KG1 (cell line): Measurements from ENCODE around the gene HNRNPK.

Source experiments
- DNase-seq: peaks from one replicate; lab custom pipeline; 2025; lab: John Stamatoyannopoulos, UW

HNRNPK gene

DNA sequence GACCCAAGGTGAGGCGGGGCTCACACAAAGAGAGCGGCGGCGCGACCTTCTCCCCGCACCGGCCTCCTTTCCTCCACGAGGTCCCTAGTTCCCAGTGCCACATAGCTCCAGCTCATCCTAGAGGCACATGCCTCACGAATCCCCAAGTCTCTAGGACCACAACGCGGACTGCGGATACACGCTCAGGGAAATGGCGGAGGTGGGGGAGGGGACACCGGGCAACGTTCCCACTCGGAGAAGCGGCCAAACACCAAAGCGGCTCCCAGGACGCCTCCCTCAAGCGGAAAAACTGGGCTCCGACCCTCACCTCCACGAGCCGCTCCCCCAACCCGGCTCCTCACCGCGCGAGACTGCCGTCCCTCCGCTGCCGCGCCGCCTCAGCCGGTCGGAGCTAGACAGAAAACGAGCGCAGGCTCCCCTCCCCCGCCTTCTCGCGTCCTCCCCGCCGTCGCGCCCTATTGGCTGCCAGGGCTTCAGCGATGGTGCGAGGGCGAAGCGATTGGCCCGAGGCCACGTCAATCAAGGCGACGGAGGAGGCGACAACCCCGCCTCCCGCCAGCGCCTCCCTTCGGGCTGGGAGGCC lies at the start of gene HNRNPK:
Gene HNRNPK (minus strand): TSS at position 404 of the 583 bp plus-strand sequence. CDS start 1,963 bp downstream, outside the sequence.
- peak; percentile 99 for DNase-seq

DNA sequence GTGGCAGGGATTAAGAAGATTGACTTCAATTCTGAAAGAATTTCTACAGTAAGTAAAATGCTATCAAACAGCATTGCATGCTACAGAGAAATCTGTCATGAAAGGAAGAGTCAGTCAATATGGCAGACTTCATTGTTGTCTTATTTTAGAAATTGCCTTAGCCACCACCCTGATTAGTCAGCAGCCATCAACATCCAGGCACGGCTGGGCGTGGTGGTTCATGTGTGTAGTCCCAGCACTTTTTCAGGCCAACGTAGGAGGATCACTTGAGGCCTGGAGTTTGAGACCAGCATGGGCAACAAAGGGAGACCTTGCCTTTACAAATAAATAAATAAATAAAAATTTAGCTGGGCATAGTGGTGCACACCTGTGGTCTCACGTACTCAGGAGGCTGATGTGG lies 47.2 kb upstream of the HNRNPK start:
- no peak for DNase-seq

DNA sequence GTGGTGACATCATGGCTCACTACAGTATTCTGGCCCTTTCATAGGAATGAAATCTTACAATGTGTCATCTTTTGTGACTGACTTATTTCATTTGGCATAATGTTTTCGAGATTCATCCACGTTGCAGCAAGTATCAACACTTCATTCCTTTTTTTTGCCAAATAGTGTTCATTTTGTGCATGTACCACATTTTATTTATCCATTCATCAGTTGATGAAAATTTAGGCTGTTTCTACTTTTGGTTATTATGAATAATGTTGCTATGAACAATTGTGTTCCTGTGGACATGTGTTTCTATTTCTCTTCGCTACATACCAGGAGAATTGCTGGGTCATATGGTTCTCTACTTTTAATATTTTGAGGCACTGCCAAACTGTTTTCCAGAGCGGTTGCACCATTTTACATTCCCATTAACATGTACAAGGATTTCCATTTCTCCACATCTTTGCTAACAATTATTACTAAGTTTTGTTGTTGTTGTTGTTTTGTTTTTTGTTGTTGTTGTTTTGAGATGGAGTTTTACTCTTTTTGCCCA lies 44.1 kb upstream of the HNRNPK start:
- DNase-seq: no peak

DNA sequence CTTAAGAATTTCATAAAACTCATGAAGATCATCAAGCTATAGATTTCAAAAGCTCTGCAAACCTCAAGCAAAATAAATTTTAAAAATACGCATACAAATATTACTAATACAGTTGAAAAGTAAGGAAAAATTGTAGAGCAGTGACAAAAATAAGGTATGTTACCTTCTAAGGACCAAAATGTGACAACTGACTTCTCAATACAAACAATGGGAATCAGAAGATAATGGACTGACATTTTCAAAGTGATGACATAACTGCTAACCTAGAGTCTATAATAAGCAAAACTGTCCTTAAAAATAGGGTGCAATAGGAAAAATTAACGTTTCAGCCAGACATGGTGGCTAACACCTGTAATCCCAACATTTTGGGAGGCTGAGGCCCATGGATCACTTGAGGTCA lies 27.6 kb upstream of the HNRNPK start:
- no peak for DNase-seq

DNA sequence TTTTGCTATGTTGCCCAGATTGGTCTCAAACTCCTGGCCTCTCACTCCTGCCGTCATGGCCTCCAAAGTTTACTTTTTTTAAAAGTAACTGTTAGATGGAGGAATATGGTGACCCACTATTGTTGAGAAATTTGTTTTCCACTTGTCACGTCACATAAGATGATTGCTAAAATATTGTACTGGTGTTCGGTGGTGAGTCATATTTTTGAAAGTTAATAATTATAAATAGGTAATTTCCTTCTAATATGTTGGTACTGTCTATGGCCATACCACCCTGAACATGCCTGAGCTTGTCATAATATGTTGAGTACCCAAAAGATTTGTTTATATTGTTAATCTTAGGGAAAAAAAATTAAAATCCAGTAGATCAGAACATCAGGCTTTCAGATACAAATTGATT lies 23.2 kb upstream of the HNRNPK start:
- no peak for DNase-seq

DNA sequence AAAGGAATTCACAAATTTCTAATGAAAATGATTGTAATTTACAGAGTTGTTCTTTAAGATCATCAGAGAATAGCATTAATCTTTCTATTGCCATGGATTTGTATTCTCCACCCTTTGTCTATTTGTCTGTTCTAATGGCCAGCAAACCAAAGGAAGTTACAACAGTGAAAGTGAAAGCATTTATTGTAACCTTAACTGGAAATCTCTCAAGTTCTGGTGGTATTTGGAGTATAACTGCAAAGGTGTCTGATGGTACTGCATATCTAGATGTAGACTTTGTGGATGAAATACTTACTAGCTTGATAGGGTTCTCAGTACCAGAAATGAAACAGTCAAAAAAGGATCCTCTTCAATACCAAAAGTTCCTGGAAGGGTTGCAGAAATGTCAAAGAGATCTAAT lies 22.3 kb upstream of the HNRNPK start:
- DNase-seq: no peak

DNA sequence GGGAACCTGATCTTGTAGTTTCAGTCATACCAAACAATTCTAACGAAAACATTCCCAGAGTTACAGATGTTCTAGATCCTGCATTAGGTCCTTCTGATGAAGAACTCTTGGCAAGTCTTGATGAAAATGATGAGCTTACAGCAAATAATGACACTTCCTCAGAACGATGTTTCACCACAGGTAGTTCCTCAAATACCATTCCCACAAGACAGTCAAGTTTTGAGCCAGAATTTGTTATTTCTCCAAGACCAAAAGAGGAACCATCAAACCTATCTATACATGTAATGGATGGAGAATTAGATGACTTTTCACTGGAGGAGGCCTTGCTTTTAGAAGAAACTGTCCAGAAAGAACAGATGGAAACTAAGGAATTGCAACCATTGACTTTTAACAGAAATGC lies 21.6 kb upstream of the HNRNPK start:
- DNase-seq: no peak

DNA sequence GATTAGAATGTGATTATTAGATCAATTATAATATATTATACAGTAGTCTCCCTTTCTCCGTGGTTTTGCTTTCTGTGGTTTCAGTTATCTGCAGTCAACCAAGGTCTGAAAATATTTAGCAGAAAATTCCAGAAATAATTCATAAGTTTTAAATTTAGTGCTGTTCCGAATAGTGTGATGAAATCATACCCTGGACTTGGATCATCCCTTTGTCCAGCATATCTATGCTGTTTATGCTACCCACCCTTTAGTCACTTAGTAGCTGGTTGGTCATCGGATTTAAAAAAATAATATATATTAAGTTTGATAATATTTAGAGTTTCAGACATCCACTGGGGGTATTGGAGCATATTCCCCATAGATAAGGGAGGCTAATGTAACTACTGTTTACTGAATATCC lies 20.2 kb upstream of the HNRNPK start:
- DNase-seq: no peak

DNA sequence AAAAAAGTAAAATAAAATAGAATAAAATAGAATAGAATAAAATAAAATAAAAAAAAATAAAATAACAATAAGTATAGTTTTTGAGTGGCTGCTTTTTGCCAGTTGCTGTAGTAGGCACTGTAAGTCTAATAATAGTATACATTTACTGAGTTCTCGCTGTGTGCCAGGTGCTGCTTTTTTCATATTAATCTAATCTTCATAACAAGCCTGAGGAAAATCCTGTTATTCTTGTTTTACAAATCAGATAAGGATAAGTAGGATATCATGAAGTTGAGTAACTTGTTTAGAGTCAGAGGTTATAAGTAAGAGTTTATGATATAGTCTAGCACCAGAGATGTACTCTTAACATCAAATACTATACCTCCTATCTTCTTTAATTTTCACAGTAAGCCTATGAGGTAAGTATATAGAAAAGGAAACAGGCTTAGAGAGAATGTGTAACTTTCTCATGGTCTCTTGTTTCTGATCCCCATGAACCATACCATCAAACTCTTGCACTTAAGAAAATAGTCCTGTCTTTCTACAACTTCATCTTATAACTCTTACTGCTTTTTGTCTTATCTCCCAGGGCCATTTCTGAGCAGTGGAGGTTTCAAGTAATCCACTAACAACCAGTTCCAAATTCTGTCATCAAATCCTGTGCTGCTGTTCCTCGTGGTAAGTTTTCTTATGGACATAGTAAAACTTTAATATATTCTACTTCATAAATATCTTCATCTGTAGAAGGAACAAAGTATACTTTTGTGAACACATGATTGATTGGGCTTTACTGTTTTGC lies 19.3 kb upstream of the HNRNPK start:
- DNase-seq: no peak

DNA sequence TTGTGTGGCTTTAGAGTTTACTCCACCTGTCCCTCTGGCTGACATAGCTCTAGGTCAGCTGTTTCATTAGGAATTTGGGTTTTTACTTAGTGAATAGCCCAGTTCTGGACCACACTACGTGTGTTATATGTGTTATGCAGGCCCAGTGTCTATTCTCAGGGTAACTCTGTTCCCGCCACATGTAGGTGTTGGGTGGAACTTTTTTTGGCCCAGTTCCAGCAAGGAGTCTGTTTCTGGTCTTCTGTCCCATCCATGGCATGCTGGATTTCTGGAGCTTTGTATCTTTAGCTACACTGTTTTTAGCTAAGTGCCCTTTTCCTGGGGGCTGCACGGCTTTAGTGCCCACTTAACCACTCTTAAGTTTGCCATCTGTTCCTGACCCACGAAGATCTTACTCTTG lies 16.1 kb upstream of the HNRNPK start:
- no peak for DNase-seq

DNA sequence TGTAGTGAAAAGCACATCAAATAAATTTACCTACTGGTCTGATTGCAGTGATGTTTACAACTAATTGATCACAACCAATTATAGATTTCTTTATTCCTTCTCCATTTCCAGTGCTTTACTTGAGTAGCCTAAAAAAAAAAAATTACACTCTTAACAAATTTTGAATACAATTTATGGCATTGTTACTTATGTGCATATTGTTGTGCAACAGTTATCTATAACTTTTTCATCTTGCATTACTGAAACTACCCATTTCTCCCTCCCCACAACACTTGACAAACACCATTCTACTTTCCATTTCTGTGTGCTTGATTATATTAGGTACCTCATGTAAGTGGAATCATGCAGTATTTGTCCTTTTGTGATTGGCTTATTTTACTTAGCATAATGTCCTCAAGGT lies 12.9 kb upstream of the HNRNPK start:
- DNase-seq: no peak

DNA sequence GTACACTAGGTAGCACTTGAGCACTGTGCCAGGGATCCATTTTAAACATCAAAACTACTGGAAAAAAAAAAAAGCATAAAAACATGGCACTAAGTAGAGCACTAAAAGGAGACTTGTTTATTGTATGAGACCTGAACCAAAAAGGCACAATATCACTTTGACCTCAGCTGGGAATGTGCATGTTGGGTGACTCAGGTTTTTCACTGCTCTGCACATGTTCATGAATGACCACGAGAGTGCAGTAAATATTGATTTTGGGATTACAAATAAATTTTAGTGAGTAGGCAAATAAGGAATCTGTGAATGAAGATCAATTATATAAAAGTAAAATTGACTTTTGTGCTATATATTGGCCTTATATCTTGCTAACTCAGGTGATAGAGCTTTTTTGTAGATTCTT lies 12.4 kb upstream of the HNRNPK start:
- no peak for DNase-seq

DNA sequence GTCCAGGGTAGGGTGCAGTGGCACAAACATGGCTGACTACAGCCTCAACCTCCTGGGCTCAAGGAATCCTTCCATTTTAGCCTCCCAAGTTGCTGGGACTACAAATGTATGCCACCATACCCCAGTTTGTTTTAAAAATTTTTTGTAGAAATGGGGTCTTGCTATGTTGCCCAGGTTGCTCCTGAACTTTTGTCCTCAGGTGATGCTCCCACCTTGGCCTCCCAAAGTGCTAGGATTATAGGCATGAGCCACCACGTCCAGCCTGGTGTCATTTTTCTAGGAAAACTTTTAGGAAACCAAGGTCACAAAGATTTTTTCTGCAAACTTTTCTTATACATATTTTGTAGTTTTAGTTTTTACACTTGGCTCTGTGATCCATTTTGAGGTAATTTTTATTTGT lies 11.3 kb upstream of the HNRNPK start:
- no peak for DNase-seq

DNA sequence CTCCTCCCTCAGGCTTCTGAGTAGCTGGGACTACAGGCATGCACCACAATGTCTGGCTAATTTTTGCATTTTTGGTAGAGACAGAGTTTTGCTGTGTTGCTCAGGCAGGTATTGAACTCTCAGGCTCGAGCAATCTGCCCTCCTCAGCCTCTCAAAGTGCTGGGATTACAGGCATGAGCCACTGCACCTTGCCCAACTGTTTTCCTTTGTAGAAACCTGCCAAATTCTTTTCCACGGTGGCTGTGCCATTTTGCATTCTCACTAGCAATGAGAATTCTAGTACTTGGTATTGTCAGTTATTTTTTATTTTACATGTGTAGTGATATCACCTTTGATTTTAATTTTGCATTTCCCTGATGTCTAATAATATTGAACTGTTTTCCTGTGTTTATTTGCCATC lies 8.4 kb upstream of the HNRNPK start:
- DNase-seq: no peak

DNA sequence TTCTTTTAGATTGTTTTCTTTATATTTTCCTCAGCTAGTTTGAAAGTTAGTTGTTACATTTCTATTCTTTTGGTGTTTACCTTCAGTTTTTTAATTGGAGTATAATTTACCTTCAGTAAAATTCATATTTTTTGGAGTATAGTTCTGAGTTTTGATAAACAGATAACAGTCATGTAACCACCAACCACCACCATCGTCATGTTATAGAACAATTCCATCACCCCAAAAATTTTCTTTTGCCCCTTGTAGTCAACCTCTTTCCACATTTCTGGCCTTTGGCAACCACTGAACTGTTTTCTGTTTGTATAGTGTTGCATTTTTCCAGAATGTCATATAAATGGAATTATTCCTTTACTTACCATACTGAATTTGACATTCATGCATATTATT lies 7.4 kb upstream of the HNRNPK start:
- no peak for DNase-seq

DNA sequence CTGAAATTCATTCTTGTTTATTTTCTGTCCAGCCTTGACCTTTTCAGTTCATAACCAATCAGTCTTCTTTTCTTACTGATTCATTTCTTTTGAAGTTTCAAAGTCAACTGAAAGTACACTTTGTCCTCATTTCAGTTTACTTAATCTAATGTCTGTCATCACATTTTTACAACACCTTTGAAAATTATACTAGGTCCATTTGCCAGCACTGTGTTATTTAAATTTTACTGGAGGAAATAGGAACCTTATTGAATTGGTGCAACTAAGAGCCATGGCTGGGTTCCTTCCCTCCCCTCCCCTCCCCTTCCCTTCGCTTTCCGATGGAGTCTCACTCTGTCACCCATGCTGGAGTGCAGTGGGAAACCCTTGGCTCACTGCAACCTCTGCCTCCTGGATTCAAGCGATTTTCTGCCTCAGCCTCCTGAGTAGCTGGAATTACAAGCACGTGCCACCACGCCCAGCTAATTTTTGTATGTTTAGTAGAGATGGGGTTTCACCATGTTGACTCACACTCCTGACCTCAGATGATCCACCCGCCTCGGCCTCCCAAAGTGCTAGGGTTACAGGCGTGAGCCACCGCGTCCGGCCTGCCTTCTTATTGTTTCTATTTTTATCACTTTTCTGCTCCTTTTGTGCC lies 6.9 kb upstream of the HNRNPK start:
- DNase-seq: no peak

DNA sequence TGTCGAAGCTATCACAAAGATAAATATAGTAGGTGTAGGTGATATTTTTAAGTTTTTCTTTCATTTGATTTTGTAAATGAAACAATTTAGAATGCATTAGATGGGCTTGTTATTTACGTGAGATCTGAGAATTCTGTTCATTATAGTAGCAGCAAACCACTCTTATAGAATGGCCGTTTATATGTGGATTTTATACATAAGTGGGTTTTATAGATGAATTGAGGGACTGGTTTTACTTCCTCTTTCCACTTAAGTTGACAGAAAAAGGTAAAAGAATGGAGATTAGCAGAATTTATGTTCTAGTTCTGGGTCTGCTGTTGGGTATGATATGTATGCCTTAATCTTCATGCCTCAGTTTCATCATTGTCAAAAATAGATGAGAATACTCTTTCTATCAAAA lies 6.2 kb upstream of the HNRNPK start:
- no peak for DNase-seq

DNA sequence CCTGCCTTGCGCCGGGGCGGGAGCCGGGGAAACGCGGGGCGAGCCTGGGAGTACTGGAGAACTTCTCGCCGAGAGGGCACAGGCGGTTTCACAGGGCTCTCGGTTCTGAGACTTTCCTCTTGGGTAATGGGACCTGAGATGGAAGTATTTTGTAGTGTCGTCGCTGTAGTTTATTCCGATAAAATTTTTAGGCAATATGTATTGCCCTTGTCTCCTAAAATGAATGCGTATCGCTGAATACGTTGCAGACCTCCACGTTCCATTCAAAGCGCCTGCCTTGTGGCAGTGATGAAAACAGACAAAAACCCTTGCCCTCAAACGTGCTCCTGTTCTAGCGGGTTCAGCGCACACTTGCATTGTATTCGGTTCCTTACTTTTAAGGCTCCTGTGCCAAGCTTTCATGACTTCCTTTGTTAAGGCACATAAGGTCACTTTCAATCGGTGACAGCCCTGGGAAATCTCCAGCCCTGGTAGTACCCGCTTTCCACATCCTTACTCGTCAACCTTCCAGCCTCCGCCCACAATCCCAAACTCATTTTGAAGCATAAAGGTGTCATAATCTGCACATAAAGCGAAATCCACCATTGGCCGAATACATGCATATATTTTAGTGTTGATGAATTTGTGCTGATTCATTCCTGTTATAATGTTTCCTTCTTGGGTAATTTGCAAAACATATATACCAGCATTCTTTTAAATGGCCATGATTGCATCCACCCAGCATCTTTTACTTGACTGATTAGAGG lies 1.3 kb upstream of the HNRNPK start:
- no peak for DNase-seq

DNA sequence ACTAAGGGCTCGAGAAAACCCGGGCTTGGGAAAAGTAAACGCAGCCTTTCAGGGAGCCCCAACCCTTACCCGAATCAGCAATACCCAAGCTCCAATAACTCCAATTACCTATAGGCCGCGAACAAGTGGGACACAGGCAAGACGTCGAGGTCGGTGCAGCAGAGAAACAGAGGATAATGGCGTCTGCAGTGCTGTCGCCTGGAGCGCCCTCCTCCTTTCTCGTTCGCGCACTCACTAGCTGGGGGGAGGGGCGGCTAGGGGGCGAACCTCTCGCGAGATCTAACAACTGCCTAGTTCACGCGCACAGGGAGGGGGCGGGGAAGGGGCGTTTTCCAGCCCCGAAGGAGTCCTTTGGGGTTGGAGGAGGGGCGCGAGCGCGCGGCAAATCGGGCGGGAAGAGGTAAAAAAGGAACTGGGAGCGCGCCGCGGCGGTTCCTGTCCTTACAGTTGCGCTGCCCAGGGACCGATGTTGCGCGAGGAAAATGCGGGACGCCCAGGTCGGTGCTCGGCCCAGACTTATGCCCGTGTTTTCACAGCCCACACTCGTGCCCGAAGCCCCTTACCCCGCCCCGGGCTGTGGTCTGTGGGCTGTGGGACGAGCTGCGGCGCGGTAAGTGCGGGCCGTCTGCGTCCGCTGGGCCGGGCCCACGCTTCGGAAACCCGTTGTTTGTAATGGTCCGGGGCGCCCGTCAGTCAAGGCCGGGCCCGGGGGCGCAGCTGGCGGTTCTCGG lies 545 bp upstream of the HNRNPK start, which contains the start of gene RMI1:
Gene RMI1 (plus strand): TSS at position 411 of the 731 bp plus-strand sequence. CDS start 20,182 bp downstream, outside the sequence.
- peak; percentile 99 for DNase-seq

DNA sequence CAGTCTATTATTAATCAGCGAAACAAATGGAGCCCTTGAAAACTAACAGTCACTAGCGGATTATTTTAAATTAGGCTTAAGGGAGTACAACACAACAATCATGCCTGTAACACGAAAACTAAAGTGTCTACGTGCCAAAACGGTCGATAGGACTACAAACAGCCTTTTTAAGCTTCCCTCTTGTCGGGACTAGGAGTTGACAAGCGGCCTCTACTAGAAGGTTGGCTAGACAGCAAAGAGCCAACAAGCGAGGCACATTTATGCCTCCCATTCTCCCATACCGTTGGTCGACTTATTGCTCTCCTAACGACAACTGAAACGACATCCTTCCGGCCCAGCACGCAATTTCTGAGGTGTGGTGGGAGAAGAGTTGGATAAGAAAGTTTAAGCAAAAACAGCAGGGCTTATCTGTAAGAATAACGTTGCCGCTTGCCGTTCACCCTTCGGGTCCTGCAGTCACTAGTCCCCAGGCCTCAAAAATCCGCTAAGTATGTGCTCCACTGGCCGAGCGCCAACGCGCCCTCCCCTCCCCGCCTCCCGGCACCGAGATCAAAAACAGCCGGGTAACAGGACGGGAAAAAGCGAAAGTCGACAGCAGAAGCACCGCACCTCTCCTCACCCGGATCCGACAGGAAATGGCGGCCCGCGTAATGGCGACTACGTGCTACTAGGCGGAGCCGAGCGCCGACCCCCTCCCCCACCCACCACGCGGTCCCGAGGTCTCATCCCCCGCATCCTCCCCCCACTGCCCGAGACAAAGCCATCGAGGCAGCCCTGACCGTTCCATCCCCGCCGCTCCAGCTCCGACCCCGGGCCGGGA lies 813 bp downstream of the HNRNPK start:
- no peak for DNase-seq

DNA sequence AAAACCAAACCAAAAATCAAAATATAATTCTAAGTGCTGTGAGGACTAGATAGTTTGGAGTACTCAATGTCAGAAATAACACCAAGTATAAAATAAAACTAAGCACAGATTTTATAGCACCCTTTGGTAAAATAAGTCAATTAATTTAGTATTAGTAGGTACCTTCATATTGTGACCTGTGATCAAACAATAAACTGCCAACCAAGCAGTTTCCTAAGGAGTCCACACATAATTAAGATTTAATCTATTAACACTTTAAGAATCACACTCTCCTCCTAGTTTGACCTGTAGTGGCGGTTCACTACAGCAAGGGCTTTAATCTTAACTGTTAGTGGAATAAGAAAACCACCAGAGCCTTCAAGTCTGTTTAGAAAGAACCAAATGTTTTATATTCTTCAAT lies 2.8 kb downstream of the HNRNPK start:
- DNase-seq: no peak
